Fibroblast of the aortic adventitia (primary cell): ENCODE results near the gene VRK3. TPM values are rescaled to one million over a fixed set of nuclear protein-coding genes. Genes with fewer than 3 reads are reported as not detected.
A peak's percentile ranks its signal among the peaks of the same experiment; 100 is the strongest.

Experiments used
- DNase-seq: peaks from one replicate; pipeline ENCODE4 v3.0.0-alpha.2; 2010; ENCODE audit warnings: low read depth
- H3K4me3 ChIP-seq: 2 replicates; pipeline ENCODE4 v1.5.1; 2011; ENCODE audit warnings: low read depth, mild to moderate bottlenecking, control low read depth, low read length, moderate library complexity
- total RNA-seq: library from RNA; depleted of rRNA; stranded (reverse); fragments of >200 nt; gene quantifications from 2 replicates; pipeline ENCODE4 v1.2.3, GENCODE V29; 2012; ENCODE audit warnings: low replicate concordance
- TF ChIP-seq, protein P1 (sequence below): IDR thresholded peaks from 2 replicates; pipeline ENCODE4 v1.5.1; 2011; ENCODE audit warnings: mild to moderate bottlenecking, low read length, control low read depth, inconsistent platforms; ENCODE audit not compliant: insufficient read depth

The VRK3 gene
- total RNA-seq, 1 donor: 30.6 TPM

DNA sequence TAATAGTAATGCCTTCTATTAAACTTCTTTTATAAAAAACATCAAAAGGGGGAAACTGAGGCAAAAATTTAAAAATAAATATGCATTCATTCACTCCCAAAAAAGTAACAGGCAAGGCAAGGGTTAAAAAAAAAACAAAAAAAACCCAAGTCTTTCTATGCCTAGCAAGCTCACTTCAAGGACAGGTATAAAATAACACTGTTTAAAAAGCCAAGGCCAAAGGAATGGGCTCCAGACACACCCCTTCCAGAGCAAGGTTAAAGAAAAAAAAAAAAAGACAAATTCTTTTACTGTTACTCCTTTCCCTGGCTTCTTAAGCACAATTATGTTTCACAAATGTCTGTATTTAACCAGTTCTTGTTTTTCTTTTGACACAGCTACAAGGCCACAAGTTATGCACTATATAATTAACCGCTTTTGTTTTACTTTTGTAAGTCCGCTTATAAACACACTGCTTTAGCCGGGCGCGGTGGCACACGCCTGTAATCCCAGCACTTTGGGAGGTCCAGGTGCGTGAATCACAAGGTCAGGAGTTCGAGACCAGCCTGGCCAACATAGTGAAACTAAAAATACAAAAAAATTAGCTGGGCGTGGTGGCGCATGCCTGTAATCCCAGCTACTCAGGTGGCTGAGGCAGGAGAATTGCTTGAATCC lies 67.8 kb downstream of the VRK3 start:
- no peak overlapping the region for H3K4me3 ChIP-seq
- TF ChIP-seq, protein P1, sequence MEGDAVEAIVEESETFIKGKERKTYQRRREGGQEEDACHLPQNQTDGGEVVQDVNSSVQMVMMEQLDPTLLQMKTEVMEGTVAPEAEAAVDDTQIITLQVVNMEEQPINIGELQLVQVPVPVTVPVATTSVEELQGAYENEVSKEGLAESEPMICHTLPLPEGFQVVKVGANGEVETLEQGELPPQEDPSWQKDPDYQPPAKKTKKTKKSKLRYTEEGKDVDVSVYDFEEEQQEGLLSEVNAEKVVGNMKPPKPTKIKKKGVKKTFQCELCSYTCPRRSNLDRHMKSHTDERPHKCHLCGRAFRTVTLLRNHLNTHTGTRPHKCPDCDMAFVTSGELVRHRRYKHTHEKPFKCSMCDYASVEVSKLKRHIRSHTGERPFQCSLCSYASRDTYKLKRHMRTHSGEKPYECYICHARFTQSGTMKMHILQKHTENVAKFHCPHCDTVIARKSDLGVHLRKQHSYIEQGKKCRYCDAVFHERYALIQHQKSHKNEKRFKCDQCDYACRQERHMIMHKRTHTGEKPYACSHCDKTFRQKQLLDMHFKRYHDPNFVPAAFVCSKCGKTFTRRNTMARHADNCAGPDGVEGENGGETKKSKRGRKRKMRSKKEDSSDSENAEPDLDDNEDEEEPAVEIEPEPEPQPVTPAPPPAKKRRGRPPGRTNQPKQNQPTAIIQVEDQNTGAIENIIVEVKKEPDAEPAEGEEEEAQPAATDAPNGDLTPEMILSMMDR: no peak
- no peak for DNase-seq

GRCh38 chr19:49956115-49956495 lies 69.1 kb downstream of the VRK3 start:
- no peak overlapping the region for H3K4me3 ChIP-seq
- TF ChIP-seq, protein P1: no peak
- no peak for DNase-seq

DNA sequence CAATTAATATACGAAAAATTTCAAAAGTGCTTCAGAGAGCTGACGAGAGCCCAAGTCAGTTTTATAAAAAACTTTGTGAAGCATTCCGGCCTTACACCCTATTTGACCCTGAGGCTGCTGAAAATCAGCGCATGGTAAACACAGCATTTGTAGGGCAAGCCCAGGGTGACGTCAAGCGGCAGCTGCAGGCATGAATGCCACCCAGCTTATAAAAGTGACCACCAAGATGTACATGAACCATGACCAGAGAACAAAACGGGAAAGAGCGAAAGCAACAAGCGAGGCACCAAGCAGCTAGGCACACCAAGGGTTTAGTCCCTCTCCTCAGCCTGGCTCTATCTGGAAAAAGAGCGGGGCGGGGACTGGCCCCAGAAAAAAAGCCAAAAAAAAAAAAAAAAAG lies 70.2 kb downstream of the VRK3 start:
- no peak overlapping the region for H3K4me3 ChIP-seq
- TF ChIP-seq, protein P1: no peak
- DNase-seq: peak; percentile 30

DNA sequence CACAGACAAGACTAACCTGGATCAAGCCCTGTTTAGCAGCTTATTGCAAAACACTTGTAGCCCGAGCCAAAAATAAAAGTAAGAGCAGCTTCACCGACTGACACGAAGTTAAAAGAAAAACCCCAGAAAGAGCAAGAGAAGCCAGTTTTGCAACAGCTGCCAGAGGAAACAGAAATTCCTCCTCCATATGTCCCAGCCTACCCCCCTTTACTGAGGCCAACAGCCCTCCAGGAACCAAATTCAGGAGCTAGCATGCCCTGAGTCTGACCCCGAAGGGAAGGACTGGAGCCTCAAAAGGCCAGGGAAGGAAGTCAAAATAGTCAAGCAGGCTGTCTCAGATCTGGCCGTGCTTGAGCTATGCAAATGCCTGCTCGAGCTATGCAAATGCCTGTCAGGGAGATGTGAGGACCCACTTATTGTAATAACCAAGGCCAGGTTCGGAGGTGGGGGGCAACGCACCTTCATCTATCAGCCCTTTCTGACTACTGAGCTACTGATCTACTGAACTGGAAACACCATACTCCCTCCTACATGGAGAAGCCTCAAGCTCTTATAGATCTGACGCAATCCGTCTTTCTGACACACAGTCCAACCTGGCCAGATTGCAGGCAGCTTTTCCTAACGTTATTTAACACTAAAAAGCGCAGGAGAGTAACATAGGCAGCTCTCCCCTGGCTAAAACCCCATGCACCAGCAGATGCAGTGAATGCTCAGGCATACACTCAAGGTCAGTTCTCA lies 70.9 kb downstream of the VRK3 start:
- DNase-seq: peak; percentile 69
- TF ChIP-seq, protein P1: no peak
- H3K4me3 ChIP-seq: no peak overlapping the region

DNA sequence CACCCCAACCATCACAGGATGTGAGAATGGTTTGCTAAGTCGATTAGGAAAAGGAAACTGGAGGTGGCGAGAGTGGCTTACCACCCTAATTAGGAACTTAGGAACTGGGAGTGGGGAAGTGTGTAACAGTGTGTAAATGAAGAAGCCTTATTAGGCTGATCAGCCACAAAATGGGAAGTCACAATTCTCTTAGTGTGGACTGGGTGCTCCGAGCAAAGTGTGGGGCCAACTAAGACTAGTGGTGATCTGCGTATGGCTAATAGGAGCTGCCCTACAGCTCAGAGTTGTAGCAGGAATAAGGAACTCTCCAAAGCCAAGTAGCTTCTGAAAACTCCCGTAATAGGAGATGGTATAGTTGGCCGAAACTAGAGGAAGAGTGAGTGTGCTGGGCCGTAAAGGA lies 71.8 kb downstream of the VRK3 start:
- no peak for DNase-seq
- TF ChIP-seq, protein P1: no peak
- H3K4me3 ChIP-seq: no peak overlapping the region

DNA sequence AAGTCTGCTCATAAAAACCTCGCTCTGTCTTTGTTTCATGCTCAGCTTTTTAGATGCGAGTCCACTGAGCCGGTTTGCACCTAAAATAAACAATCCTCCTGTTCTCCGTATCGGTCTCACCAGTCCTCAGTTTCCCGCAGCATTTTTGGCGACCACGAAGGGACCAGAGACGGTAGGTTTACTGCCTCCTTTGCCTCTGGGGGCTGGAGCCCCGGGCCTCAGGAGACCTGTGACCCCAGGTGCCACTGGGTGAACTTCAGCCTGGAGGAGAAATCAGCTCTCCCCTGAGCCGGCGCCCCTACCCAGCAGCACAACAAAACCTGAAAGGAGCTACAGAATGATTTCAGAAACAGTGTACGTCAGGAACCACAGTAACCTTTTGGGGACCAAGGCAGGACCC lies 72.3 kb downstream of the VRK3 start:
- TF ChIP-seq, protein P1: no peak
- H3K4me3 ChIP-seq: no peak overlapping the region
- no peak for DNase-seq
